Lower lobe of right lung (tissue), 2 donors: Measurements from ENCODE around the gene ZNF341. TPM values are rescaled to one million over a fixed set of nuclear protein-coding genes. Genes with fewer than 3 reads are reported as not detected.
A peak's percentile ranks its signal among the peaks of the same experiment; 100 is the strongest.

ENCODE experiments used
- ATAC-seq, 2 donors: fragments of 200-7000 bp; cut with Tn5 transposase; one replicate each; pipeline ENCODE4 v1.9.1; 2020 to 2022; ENCODE audit warnings: mild to moderate bottlenecking in 2 of 2, moderate library complexity in 2 of 2
- DNase-seq: peaks from one replicate; pipeline ENCODE4 v3.0.0-alpha.2; 2020
- H3K27ac ChIP-seq: fragments of 200-600 bp; one replicate; pipeline ENCODE4 v1.8.0; 2022
- H3K27me3 ChIP-seq: fragments of 200-600 bp; one replicate; pipeline ENCODE4 v1.8.0; 2022; ENCODE audit warnings: low read depth
- H3K36me3 ChIP-seq: fragments of 200-600 bp; one replicate; pipeline ENCODE4 v1.8.0; 2022; ENCODE audit warnings: mild to moderate bottlenecking
- H3K4me1 ChIP-seq: fragments of 200-600 bp; one replicate; pipeline ENCODE4 v1.8.0; 2022
- H3K4me3 ChIP-seq: fragments of 200-600 bp; one replicate; pipeline ENCODE4 v1.8.0; 2022; ENCODE audit warnings: mild to moderate bottlenecking
- H3K9me3 ChIP-seq: fragments of 200-600 bp; one replicate; pipeline ENCODE4 v1.8.0; 2022
- intact Hi-C: fragments of 100-400 bp; cut with DNase I; formaldehyde crosslinking; loops from one replicate; pipeline ENCODE4 v1.11.0; 2022
- total RNA-seq: library from RNA; stranded (reverse); fragmentation: NEBNext Ultra II Directional; extraction: Animal tissue kit (Norgen Biotek cat#: 25700); gene quantifications from one replicate; pipeline ENCODE4 v1.2.1, GENCODE V29; 2021
- TF ChIP-seq, protein P1 (sequence below): fragments of 200-600 bp; IDR thresholded peaks from one replicate; pipeline ENCODE4 v1.8.0; 2022; ENCODE audit warnings: antibody characterized with exemption, mild to moderate bottlenecking
- donor health status: DM: no; HTN: yes; CAD: no; lungs with severe emphysema.

The ZNF341 gene
- total RNA-seq, 1 donor from 2014 or later, result 5.6 TPM

DNA sequence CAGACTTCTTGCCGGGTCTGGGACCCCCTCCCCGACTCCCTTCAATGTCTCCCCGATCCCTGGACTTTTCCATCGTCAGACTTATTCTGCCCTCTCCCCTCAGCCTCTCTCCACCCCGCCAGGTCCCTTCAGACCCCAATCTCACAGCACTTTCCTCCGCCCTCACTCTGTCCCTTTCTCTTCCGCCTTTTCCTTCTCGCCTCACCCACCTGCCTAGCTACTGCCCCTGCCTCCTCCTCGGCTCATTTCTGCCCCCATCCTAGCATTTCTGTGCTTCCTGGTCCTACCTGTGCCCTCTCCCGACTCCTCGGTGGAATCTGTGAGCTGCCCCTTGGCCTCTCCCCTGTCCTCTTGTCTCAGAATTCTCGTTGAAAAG lies 80.0 kb downstream of the ZNF341 start:
- peak overlapping the region; percentile 97 for H3K4me3 ChIP-seq
- no peaks in the 10 kb centered on the region for H3K9me3 ChIP-seq
- H3K4me1 ChIP-seq, result peaks cover 53% of the 10 kb centered on the region
- TF ChIP-seq, protein P1, sequence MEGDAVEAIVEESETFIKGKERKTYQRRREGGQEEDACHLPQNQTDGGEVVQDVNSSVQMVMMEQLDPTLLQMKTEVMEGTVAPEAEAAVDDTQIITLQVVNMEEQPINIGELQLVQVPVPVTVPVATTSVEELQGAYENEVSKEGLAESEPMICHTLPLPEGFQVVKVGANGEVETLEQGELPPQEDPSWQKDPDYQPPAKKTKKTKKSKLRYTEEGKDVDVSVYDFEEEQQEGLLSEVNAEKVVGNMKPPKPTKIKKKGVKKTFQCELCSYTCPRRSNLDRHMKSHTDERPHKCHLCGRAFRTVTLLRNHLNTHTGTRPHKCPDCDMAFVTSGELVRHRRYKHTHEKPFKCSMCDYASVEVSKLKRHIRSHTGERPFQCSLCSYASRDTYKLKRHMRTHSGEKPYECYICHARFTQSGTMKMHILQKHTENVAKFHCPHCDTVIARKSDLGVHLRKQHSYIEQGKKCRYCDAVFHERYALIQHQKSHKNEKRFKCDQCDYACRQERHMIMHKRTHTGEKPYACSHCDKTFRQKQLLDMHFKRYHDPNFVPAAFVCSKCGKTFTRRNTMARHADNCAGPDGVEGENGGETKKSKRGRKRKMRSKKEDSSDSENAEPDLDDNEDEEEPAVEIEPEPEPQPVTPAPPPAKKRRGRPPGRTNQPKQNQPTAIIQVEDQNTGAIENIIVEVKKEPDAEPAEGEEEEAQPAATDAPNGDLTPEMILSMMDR, result no peak
- DNase-seq, result no peak
- no peaks in the 10 kb centered on the region for H3K36me3 ChIP-seq
- no peaks in the 10 kb centered on the region for H3K27me3 ChIP-seq
- peak overlapping the region; percentile 97 for H3K27ac ChIP-seq
- intact Hi-C loops, result no loop called here
- peak in 1 of 2 donors; percentile 12 for ATAC-seq

DNA sequence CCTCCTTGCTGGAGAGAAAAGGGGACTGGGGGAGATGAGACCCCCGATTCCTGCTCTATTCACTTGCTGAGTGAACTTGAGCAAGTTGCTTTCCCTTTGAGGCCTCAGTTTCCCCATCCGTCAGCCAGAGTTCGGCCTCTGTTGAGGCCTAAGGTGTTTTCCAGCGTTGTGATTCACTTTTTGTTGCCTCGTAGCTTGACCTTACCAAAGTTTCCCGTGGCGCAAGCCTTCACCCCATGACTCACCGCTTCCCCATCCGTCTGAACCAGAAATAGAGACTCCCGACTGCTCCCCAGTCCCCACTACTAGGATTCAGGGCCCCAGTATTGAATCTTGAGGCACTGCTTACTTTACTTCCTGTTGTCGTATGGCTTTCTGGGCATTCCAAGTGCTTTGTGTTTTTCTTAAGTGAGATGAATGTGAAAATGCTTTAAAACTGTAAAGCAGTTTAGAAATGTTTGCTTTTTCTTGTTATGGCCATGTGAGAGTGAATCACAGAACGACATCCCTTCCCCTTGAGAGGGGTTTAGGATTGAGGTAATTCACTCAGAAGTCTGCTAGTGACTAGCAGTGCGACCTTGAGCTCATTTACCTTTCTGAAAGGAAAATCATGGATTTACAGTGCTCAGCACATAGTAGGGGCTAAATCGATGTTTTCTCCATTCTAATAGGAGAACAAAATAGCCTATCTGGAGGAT lies 80.5 kb downstream of the ZNF341 start:
- Histone ChIP-seq H3K27me3 (no peaks in the 10 kb centered on the region), H3K4me1 (peaks cover 58% of the 10 kb centered on the region), H3K36me3 (no peaks in the 10 kb centered on the region), H3K4me3 (peak overlapping the region; percentile 97), H3K9me3 (no peaks in the 10 kb centered on the region), H3K27ac (peak overlapping the region; percentile 97)
- intact Hi-C loops, result no loop called here
- ATAC-seq (peak; percentile 58 to 74), DNase-seq (peak; percentile 74)
- TF ChIP-seq, protein P1, result no peak

DNA sequence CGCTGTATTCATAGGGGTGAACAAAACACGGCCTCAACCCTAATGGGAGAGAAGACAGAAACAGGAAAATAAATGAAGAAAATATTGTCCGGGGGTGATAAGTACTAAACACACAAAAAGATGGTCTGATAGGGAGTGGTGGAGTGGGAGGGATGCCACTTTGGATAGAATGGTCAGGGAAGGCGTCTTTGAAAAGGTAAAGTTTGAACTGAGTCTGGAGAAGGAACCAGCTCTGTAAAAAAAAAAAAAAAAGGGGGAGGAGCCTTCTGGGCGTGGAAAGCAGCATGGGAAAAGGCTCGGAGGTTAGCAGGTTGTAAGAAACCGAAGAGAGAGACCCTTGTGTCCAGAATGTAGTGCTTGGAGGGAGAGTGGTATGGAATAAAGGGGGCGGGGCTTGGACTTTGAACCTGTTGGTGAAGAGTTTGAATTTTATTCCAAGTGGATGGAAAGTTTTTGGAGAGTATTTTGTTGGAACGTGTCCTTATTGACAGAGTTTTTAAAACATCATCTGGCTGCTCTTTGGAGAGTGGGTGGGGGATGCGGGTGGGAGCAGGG lies 81.2 kb downstream of the ZNF341 start:
- intact Hi-C loops, result no loop called here
- TF ChIP-seq, protein P1, result no peak
- Histone ChIP-seq H3K9me3 (no peaks in the 10 kb centered on the region), H3K27me3 (no peaks in the 10 kb centered on the region), H3K4me3 (peak overlapping the region; percentile 97), H3K27ac (peak overlapping the region; percentile 97), H3K4me1 (peaks cover 62% of the 10 kb centered on the region), H3K36me3 (no peaks in the 10 kb centered on the region)
- DNase-seq (no peak), ATAC-seq (peak in 1 of 2 donors; percentile 28)

DNA sequence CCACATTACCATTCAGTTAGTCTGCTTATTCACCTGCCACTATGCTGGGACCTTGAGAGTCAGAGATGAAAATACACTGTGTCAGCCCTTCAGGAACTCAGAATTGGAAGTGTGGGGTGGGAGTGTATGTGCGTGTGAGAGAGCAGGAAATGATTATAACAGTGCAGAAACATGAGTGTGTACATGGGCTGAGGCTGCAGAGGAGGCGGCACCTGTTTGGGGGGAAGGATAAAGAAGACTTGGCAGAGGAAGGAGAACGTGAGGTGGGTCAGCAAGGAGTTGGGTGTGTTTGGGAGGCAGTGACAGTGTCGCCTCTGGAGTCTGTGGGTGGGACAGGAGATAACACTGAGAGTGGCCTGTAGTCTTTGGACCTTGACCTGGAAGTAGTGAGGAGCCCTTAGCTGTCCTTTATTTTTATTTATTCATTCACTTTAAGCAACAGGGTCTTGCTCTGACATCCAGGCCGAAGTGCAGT lies 82.5 kb downstream of the ZNF341 start:
- Histone ChIP-seq H3K9me3 (no peaks in the 10 kb centered on the region), H3K36me3 (no peaks in the 10 kb centered on the region), H3K4me3 (no peak overlapping the region), H3K27me3 (no peaks in the 10 kb centered on the region), H3K27ac (no peak overlapping the region), H3K4me1 (peaks cover 75% of the 10 kb centered on the region)
- intact Hi-C loops, result no loop called here
- DNase-seq, result no peak
- TF ChIP-seq, protein P1, result no peak
- no peak for ATAC-seq

DNA sequence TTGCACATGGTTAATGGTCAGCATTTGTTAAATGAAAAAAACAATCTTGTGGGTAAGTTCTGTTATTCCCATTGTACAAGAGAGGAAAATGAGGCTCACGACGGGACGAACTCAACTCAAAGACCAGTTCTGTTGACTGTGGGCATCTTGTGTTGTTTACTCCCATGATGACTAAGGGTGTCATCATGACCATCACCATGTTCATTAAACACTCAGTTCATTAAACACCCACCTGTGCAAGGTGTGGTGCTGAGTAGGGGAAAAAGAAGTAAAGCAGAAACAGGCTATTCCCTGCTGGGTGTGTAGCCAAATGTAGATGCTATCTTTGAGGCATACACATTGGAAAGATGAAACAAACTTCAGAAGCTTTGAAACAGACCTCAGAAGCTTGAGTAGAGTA lies 83.9 kb downstream of the ZNF341 start:
- intact Hi-C loops, result no loop called here
- Histone ChIP-seq H3K4me1 (peaks cover 79% of the 10 kb centered on the region), H3K9me3 (no peaks in the 10 kb centered on the region), H3K4me3 (no peak overlapping the region), H3K27me3 (no peaks in the 10 kb centered on the region), H3K36me3 (no peaks in the 10 kb centered on the region), H3K27ac (no peak overlapping the region)
- TF ChIP-seq, protein P1, result no peak
- ATAC-seq (no peak), DNase-seq (no peak)
